Right atrium auricular region (tissue), 2 donors: ENCODE measurements around the gene ADRM1. TPM values are rescaled to one million over a fixed set of nuclear protein-coding genes. Genes with fewer than 3 reads are reported as not detected.

ENCODE experiments used
- DNase-seq: peaks from one replicate; pipeline ENCODE4 v3.0.0-alpha.2; 2019; ENCODE audit warnings: low spot score
- H3K27ac ChIP-seq, 2 donors: fragments of 200-600 bp; sonication (generic); 1 replicate in 1 of 2; 2 replicates in 1 of 2; pipeline ENCODE4 v1.5.1; 2016 to 2019
- H3K27me3 ChIP-seq, 2 donors: fragments of 200-600 bp; sonication (generic); one replicate each; pipeline versions ENCODE4 v1.5.1 to v1.6.0; 2017 to 2019
- H3K36me3 ChIP-seq: fragments of 200-600 bp; sonication (generic); one replicate; pipeline ENCODE4 v1.5.1; 2016
- H3K4me1 ChIP-seq, 2 donors: fragments of 200-600 bp; sonication (generic); one replicate each; pipeline versions ENCODE4 v1.5.1 to v1.6.0; 2017 to 2019
- H3K4me3 ChIP-seq, 2 donors: fragments of 200-600 bp; sonication (generic); 1 replicate in 1 of 2; 2 replicates in 1 of 2; pipeline ENCODE4 v1.5.1; 2017 to 2019; ENCODE audit warnings: mild to moderate bottlenecking in 1 of 2, moderate library complexity in 1 of 2
- H3K9me3 ChIP-seq, 2 donors: fragments of 200-600 bp; sonication (generic); one replicate each; pipeline ENCODE4 v1.5.1; 2019
- total RNA-seq, 2 donors: library from RNA; depleted of rRNA; stranded (reverse); fragments of >200 nt; gene quantifications; one replicate each; pipeline ENCODE4 v1.1.0, GENCODE V29; 2016
- TF ChIP-seq, protein P1 (sequence below), 2 donors: fragments of 200-600 bp; sonication (generic); IDR thresholded peaks; one replicate each; pipeline ENCODE4 v1.5.1; 2019; ENCODE audit warnings: antibody characterized with exemption in 2 of 2

The ADRM1 gene
- total RNA-seq, 2 donors from 2014 or later = 95.9 to 128 TPM

DNA sequence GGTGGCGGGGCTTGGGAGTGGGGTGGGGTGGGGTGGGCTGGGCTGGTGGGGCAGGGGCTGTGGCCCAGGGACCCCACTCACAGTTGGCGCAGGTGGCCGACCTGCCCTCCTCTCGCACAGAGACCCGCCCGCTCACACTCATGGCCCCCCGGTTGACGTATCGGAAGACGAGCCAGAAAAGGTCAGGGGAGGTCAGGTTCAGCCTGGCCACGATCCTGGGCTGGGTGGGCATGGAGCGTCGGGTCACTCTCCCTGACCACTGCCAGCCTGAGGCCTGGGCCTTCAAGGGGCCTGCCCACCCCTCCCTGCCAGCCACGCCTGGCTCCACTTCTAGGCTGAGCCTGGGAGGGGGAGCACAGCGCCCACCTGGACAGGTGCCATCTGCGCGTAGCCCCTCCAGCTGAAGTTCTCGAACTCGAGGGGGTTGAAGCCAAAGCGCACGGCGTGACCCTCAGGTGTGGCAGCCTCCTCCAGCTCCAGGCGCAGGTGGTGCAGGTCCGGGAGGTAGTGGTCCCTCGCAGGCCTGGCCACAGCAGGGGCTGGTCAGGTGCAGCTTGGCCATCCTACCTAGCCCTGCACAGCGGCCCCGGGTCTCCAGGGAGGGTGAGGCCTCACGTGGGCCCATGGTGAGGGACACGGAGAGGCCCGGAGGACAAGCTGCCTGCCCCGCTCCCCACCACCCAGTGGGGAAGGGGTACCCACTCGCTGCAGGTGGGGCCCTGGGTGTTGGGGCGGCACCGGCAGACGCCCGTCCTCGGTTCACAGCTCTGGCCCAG is 31.2 kb downstream of the ADRM1 start:
- TF ChIP-seq, protein P1, sequence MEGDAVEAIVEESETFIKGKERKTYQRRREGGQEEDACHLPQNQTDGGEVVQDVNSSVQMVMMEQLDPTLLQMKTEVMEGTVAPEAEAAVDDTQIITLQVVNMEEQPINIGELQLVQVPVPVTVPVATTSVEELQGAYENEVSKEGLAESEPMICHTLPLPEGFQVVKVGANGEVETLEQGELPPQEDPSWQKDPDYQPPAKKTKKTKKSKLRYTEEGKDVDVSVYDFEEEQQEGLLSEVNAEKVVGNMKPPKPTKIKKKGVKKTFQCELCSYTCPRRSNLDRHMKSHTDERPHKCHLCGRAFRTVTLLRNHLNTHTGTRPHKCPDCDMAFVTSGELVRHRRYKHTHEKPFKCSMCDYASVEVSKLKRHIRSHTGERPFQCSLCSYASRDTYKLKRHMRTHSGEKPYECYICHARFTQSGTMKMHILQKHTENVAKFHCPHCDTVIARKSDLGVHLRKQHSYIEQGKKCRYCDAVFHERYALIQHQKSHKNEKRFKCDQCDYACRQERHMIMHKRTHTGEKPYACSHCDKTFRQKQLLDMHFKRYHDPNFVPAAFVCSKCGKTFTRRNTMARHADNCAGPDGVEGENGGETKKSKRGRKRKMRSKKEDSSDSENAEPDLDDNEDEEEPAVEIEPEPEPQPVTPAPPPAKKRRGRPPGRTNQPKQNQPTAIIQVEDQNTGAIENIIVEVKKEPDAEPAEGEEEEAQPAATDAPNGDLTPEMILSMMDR (IDR thresholded peaks at IDR 0.05) = no peak
- Histone ChIP-seq H3K4me1 (no peaks in the 10 kb centered on the region), H3K36me3 (peaks cover 84% of the 10 kb centered on the region), H3K27ac (no peak overlapping the region), H3K4me3 (no peak overlapping the region), H3K27me3 (no peaks in the 10 kb centered on the region), H3K9me3 (no peaks in the 10 kb centered on the region)
- no peak for DNase-seq

DNA sequence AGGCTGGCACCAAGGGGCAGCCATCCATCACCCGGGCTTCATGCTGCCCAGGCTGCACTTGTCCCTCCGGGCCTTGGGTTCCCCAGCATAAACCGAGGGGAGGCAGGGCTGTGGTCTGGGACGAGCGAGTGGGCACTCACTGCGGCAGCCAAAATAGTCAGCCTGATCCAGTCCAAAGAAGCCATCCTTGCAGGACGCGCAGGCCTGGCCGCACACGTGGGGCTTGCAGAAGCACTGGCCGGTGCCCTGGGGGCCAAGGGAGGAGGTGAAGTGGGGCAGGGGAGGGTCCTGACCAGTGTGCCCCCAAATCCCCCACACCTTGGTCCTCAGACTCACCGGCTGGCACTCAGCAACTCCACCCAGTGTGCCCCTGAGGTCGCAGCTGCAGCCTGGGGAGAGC is 32.1 kb downstream of the ADRM1 start:
- no peak overlapping the region for H3K27ac ChIP-seq
- H3K4me1 ChIP-seq = no peaks in the 10 kb centered on the region
- no peaks in the 10 kb centered on the region for H3K27me3 ChIP-seq
- H3K4me3 ChIP-seq = no peak overlapping the region
- H3K36me3 ChIP-seq = peaks cover 83% of the 10 kb centered on the region
- no peak for DNase-seq
- no peaks in the 10 kb centered on the region for H3K9me3 ChIP-seq
- TF ChIP-seq, protein P1 (IDR thresholded peaks at IDR 0.05) = no peak

DNA sequence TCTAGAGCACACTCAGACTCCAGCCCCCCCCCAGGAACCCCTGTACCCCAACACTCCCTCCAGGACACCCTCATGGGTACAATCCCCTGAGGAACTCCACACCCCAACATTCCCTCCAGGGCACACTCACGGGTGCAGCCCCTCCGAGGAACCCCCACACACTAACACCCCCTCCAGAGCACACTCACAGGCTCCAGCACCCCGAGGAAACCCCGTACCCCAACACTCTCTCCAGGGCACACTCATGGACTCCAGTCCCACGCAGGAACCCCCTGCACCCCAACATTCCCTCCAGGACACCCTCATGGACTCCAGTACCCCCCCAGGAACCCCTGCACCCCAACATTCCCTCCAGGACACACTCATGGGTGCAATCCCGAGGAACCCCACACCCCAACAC is 32.7 kb downstream of the ADRM1 start:
- Histone ChIP-seq H3K27ac (no peak overlapping the region), H3K36me3 (peaks cover 81% of the 10 kb centered on the region), H3K4me1 (no peaks in the 10 kb centered on the region), H3K4me3 (no peak overlapping the region), H3K9me3 (no peaks in the 10 kb centered on the region), H3K27me3 (no peaks in the 10 kb centered on the region)
- TF ChIP-seq, protein P1 (IDR thresholded peaks at IDR 0.05) = no peak
- no peak for DNase-seq

DNA sequence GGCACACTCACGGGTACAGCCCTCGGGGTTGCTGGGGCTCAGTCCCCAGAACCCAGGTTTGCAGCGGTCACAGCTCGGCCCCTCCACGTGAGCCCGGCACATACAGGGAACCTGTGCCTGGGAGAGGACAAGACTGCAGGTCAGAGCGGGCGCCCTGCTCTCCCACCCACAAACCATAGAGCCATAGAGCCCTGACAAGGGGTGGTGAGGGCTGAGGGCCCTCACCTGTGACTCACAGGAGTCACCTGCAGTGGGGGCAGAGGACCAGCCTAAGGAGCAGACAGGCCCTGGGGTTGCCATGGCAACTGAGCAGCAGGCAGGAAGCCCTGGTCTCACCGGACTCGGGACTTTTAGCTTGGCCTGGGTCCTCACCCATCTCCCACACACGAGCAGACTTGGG is 33.5 kb downstream of the ADRM1 start:
- Histone ChIP-seq H3K9me3 (no peaks in the 10 kb centered on the region), H3K4me1 (no peaks in the 10 kb centered on the region), H3K4me3 (no peak overlapping the region), H3K27ac (no peak overlapping the region), H3K36me3 (peaks cover 84% of the 10 kb centered on the region), H3K27me3 (no peaks in the 10 kb centered on the region)
- TF ChIP-seq, protein P1 (IDR thresholded peaks at IDR 0.05) = no peak
- no peak for DNase-seq

DNA sequence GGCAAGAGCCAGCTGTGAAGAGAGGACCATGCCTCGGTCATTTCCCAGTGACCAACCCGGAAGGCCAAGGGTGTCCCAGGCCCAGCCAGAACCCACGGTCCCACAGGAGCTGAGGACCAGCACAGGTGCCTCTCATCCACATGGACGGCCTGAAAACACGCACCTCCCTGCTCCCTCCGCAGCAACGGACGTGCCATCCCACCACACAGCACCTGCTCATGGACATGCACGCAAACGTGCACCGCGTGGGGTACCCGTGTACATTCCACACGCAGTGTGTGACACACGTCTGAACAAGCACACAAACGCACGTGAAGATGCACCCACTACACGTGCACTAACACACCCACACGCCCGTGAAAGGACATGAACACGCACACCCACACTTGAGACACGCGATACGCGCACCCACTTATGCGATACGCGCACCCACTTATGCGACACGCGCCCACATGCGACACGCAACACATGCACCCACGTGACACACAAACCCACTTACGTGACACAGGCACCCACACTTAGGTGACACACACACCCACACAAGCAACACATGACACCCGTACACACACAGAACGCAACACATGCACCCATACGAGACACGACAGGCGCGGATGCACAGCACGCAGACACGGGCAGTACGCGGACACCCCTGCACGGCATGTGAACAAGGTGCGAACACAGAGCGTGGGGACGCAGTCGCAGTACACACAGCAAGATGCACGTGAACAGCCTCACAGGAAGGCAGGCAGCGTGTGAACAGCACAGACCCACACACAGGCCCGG is 34.2 kb downstream of the ADRM1 start:
- no peak overlapping the region for H3K4me3 ChIP-seq
- peaks cover 80% of the 10 kb centered on the region for H3K36me3 ChIP-seq
- no peaks in the 10 kb centered on the region for H3K27me3 ChIP-seq
- H3K9me3 ChIP-seq = no peaks in the 10 kb centered on the region
- no peaks in the 10 kb centered on the region for H3K4me1 ChIP-seq
- DNase-seq = no peak
- H3K27ac ChIP-seq = no peak overlapping the region
- TF ChIP-seq, protein P1 (IDR thresholded peaks at IDR 0.05) = no peak
